ENCODE data around the gene MEGF8.

MEGF8 gene

GRCh38 chr19:42301646-42302203, 23.7 kb upstream of the MEGF8 start, which contains the start of gene PRR19:
Gene PRR19 (plus strand): TSS chr19:42302132. CDS start chr19:42309585, 7,453 bp downstream.
- TF ChIP-seq CTCF (IDR thresholded peaks at IDR 0.05): no peak

GRCh38 chr19:42303101-42303464, 22.4 kb upstream of the MEGF8 start:
- TF ChIP-seq CTCF (IDR thresholded peaks at IDR 0.05): no peak

GRCh38 chr19:42303876-42304275, 21.6 kb upstream of the MEGF8 start:
- TF ChIP-seq CTCF (IDR thresholded peaks at IDR 0.05): no peak

- TF ChIP-seq CTCF (IDR thresholded peaks at IDR 0.05): no peak
Measured at GRCh38 chr19:42306646-42307045, 18.8 kb upstream of the MEGF8 start.

DNA sequence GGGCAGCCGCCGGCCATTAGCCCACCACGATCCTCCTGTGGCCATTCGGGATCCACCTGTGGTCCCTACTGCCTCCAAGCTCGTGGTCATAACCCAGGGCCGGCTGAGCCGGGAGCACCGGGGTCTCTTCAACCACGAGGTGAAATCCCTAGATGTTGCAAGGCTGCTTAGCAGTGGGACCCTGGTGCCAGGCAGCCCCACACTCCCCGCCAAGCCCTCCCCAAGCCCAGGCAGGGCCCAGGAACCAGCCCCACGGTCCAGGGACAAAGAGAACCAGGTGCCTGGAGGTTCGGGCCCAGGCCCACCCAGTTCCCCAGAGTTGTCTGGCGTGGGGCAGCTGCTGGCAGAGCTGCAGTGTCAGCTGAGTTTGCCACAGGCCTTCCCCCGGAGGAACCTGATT, 15.7 kb upstream of the MEGF8 start:
- no peak for TF ChIP-seq CTCF (IDR thresholded peaks at IDR 0.05)

DNA sequence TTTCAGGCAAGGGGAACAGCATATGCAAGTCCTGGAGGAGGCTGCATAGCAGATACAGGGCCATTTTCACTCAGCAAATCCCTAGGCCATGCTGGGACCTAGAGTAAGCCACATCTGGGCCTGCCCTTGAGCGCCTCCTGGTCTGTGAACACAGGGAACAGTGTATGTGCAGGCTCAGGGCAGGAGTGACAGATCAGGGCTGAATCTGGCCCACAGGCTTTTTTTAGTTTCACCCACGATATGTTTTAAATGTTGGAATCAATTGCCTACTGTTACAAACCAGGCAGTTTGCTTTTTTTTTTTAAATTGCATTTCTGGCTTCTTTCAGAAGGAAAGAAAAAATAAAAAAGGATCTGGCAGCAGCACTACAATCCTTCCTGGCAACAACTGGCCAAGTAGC, 13.8 kb upstream of the MEGF8 start:
- TF ChIP-seq CTCF (IDR thresholded peaks at IDR 0.05): no peak

DNA sequence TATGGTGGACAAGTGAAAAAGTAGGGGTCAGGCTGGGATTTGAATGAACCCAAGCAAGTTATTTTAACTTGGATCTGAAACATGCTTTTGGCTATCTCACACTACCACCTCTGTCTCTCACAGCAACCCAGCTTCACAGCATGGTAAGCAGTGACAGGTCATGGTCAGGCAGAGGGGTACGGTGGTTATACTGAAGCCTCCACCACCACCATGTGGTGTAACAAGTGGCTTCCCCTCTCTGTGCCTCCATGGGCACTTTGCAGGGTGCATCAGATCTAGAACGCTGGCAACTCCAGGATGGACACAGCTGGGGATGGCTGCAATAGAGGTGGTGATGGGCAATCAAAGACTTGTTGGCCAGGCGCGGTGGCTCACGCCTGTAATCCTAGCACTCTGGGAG, 13.1 kb upstream of the MEGF8 start:
- TF ChIP-seq CTCF (IDR thresholded peaks at IDR 0.05): no peak

All from LNCAP (cell line).